ENCODE data around the gene DAPK2. TPM values are rescaled to one million over a fixed set of nuclear protein-coding genes. Genes with fewer than 3 reads are reported as not detected.
A peak's percentile ranks its signal among the peaks of the same experiment; 100 is the strongest.

The DAPK2 gene
- total and polyA plus RNA-seq, 2 of the 13 experiments (the other 11 are each of a cell fraction or from before 2014, with no cell fraction given), result 0.33 to 0.63 TPM

DNA sequence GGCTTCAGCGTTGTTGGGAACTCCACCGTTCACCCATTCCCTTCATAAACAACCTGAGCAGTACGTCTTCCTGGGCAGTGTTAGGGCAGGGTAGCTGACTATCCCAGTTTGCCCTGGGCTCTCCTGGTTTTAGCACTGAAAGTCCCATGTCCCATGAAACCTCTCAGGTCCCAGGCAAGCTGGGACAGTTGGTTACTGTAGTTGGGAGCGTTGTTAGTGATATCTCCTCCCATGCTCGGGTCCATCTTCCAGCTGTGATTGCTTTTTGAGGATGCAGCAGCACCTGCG, 151.7 kb downstream of the DAPK2 start:
- ChIA-PET POLR2A (no interaction called here), CTCF (ENCODE audit: low intra/inter-chr PET ratio, low total read pairs) (no interaction called here)
- Histone ChIP-seq H3K79me2 (ENCODE audit: insufficient read depth, low read length) (no peaks in the 10 kb centered on the region), H4K20me1 (ENCODE audit: insufficient read depth, low read length) (no peaks in the 10 kb centered on the region), H3K27me3 (ENCODE audit: control insufficient read depth in 1 of 2, insufficient read depth in 2 of 2, low read length in 2 of 2) (peaks cover 0 to 2% of the 10 kb centered on the region in 2 experiments; a peak in 1 of 5 replicates), H3K4me3 (replicated peaks in 1 of 3; ENCODE audit: insufficient read depth in 1 of 3, low read depth in 2 of 3, low read length in 3 of 3) (peak overlapping the region in 1 of 3 experiments; percentile 24; a peak in 1 of 6 replicates), H3K9me3 (ENCODE audit: low read length) (no peaks in the 10 kb centered on the region), H3K9ac (ENCODE audit: insufficient read depth, low read depth, low read length) (no peak overlapping the region), H3K36me3 (replicated peaks in 1 of 2; ENCODE audit: control insufficient read depth in 1 of 2, insufficient read depth in 2 of 2, low read length in 2 of 2) (no peaks in the 10 kb centered on the region), H3K27ac (ENCODE audit: extremely low read length, insufficient read depth, low read length) (no peak overlapping the region), H3K4me2 (ENCODE audit: low read depth, low read length) (peak overlapping the region; percentile 54), H2AFZ (ENCODE audit: low read length) (no peak overlapping the region), H3K4me1 (ENCODE audit: insufficient read depth, low read length) (peaks cover 22% of the 10 kb centered on the region)
- DNase-seq (ENCODE audit: low spot score) (no peak), FAIRE-seq (no peak), ATAC-seq (no peak)
- intact Hi-C loops (cut with micrococcal nuclease; ENCODE audit: unreplicated experiment), result no loop called here
- in situ Hi-C loops (cut with HindIII; ENCODE audit: extremely low pct_ligation_motif_present, low pct_unique_long_range_greater_than_20kb), result loop anchor here (5.0 kb wide), 2 partner anchors 142 to 282 kb away; no protein-coding TSS in a partner anchor
- no TSS peak for BruUV-seq (replicated peaks)
- WGBS (ENCODE audit: low lambda C conversion rate), result 41% methylated on average over 2 of the region's 6 CpGs
- TF ChIP-seq HNRNPH1 (optimal IDR thresholded peaks at IDR 0.05; ENCODE audit: low read depth, low read length), result no peak
- TF ChIP-seq ZNF253 (CRISPR knock-in tag; IDR thresholded peaks at IDR 0.05; ENCODE audit: borderline replicate concordance), result no peak
- no peak for TF ChIP-seq HMG20B (CRISPR knock-in tag; conservative IDR thresholded peaks at IDR 0.05)
- no peak for TF ChIP-seq NFE2L1 (CRISPR knock-in tag; IDR thresholded peaks at IDR 0.05; ENCODE audit: borderline replicate concordance)
- TF ChIP-seq ATF7 (IDR thresholded peaks at IDR 0.05), result no peak
- TF ChIP-seq ATF7 (CRISPR knock-in tag; IDR thresholded peaks at IDR 0.05), result no peak
- TF ChIP-seq, protein P1, sequence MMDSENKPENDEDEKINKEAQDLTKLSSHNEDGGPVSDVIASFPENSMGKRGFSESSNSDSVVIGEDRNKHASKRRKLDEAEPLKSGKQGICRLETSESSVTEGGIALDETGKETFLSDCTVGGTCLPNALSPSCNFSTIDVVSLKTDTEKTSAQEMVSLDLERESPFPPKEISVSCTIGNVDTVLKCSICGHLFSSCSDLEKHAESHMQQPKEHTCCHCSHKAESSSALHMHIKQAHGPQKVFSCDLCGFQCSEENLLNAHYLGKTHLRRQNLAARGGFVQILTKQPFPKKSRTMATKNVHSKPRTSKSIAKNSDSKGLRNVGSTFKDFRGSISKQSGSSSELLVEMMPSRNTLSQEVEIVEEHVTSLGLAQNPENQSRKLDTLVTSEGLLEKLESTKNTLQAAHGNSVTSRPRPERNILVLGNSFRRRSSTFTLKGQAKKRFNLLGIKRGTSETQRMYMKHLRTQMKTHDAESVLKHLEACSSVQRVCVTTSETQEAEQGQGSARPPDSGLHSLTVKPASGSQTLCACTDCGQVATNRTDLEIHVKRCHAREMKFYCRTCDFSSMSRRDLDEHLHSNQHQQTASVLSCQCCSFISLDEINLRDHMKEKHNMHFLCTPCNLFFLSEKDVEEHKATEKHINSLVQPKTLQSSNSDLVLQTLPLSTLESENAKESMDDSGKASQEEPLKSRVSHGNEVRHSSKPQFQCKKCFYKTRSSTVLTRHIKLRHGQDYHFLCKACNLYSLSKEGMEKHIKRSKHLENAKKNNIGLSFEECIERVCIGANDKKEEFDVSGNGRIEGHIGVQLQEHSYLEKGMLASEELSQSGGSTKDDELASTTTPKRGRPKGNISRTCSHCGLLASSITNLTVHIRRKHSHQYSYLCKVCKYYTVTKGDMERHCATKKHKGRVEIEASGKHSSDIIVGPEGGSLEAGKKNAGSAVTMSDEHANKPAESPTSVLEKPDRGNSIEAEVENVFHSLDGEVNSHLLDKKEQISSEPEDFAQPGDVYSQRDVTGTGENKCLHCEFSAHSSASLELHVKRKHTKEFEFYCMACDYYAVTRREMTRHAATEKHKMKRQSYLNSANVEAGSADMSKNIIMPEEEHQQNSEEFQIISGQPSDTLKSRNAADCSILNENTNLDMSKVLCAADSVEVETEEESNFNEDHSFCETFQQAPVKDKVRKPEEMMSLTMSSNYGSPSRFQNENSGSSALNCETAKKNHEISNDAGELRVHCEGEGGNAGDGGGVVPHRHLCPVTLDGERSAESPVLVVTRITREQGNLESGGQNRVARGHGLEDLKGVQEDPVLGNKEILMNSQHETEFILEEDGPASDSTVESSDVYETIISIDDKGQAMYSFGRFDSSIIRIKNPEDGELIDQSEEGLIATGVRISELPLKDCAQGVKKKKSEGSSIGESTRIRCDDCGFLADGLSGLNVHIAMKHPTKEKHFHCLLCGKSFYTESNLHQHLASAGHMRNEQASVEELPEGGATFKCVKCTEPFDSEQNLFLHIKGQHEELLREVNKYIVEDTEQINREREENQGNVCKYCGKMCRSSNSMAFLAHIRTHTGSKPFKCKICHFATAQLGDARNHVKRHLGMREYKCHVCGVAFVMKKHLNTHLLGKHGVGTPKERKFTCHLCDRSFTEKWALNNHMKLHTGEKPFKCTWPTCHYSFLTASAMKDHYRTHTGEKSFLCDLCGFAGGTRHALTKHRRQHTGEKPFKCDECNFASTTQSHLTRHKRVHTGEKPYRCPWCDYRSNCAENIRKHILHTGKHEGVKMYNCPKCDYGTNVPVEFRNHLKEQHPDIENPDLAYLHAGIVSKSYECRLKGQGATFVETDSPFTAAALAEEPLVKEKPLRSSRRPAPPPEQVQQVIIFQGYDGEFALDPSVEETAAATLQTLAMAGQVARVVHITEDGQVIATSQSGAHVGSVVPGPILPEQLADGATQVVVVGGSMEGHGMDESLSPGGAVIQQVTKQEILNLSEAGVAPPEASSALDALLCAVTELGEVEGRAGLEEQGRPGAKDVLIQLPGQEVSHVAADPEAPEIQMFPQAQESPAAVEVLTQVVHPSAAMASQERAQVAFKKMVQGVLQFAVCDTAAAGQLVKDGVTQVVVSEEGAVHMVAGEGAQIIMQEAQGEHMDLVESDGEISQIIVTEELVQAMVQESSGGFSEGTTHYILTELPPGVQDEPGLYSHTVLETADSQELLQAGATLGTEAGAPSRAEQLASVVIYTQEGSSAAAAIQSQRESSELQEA (CRISPR knock-in tag; IDR thresholded peaks at IDR 0.05; ENCODE audit: not compliant biosample characterization), result no peak
- TF ChIP-seq, protein P2, sequence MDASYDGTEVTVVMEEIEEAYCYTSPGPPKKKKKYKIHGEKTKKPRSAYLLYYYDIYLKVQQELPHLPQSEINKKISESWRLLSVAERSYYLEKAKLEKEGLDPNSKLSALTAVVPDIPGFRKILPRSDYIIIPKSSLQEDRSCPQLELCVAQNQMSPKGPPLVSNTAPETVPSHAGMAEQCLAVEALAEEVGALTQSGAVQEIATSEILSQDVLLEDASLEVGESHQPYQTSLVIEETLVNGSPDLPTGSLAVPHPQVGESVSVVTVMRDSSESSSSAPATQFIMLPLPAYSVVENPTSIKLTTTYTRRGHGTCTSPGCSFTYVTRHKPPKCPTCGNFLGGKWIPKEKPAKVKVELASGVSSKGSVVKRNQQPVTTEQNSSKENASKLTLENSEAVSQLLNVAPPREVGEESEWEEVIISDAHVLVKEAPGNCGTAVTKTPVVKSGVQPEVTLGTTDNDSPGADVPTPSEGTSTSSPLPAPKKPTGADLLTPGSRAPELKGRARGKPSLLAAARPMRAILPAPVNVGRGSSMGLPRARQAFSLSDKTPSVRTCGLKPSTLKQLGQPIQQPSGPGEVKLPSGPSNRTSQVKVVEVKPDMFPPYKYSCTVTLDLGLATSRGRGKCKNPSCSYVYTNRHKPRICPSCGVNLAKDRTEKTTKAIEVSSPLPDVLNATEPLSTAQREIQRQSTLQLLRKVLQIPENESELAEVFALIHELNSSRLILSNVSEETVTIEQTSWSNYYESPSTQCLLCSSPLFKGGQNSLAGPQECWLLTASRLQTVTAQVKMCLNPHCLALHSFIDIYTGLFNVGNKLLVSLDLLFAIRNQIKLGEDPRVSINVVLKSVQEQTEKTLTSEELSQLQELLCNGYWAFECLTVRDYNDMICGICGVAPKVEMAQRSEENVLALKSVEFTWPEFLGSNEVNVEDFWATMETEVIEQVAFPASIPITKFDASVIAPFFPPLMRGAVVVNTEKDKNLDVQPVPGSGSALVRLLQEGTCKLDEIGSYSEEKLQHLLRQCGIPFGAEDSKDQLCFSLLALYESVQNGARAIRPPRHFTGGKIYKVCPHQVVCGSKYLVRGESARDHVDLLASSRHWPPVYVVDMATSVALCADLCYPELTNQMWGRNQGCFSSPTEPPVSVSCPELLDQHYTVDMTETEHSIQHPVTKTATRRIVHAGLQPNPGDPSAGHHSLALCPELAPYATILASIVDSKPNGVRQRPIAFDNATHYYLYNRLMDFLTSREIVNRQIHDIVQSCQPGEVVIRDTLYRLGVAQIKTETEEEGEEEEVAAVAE (CRISPR knock-in tag; IDR thresholded peaks at IDR 0.05; ENCODE audit: borderline replicate concordance), result no peak
- TF ChIP-seq CENPT (CRISPR knock-in tag; IDR thresholded peaks at IDR 0.05; ENCODE audit: low read depth), result no peak
- no peak for TF ChIP-seq ZNF878 (CRISPR knock-in tag; IDR thresholded peaks at IDR 0.05)
- TF ChIP-seq, protein P3, sequence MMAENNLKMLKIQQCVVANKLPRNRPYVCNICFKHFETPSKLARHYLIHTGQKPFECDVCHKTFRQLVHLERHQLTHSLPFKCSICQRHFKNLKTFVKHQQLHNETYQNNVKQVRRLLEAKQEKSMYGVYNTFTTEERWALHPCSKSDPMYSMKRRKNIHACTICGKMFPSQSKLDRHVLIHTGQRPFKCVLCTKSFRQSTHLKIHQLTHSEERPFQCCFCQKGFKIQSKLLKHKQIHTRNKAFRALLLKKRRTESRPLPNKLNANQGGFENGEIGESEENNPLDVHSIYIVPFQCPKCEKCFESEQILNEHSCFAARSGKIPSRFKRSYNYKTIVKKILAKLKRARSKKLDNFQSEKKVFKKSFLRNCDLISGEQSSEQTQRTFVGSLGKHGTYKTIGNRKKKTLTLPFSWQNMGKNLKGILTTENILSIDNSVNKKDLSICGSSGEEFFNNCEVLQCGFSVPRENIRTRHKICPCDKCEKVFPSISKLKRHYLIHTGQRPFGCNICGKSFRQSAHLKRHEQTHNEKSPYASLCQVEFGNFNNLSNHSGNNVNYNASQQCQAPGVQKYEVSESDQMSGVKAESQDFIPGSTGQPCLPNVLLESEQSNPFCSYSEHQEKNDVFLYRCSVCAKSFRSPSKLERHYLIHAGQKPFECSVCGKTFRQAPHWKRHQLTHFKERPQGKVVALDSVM (CRISPR knock-in tag; IDR thresholded peaks at IDR 0.05), result no peak

Measured in HepG2 (cell line).